Caco-2 (cell line): Measurements from ENCODE around the gene ABCC1. TPM values are rescaled to one million over a fixed set of nuclear protein-coding genes. Genes with fewer than 3 reads are reported as not detected.

Experiments used
- BruUV-seq: library from RNA; stranded (reverse); fragments of 400-500 nt; replicated peaks from 2 replicates; lab custom pipeline; 2021; lab: Mats Ljungman, UMichigan
- CTCF ChIA-PET: fragments of 300-600 bp; sonication (Branson Sonifier 250); formaldehyde crosslinking; loops from one replicate; lab custom pipeline; 2022; ENCODE audit warnings: antibody characterized with exemption; lab: Charles Lee
- POLR2A ChIA-PET: fragments of 300-600 bp; sonication (Branson Sonifier 250); formaldehyde crosslinking; loops from one replicate; lab custom pipeline; 2022; ENCODE audit warnings: antibody characterized with exemption; lab: Charles Lee
- DNase-seq, 2 experiments: peaks; one replicate each; pipeline versions ENCODE4 v3.0.0 to v3.0.0-alpha.2; 2020 to 2022
- H3K27me3 ChIP-seq: replicated peaks from 2 replicates; pipeline ENCODE4 v1.6.0; 2011; ENCODE audit warnings: low read length; ENCODE audit not compliant: control insufficient read depth, insufficient read depth
- H3K36me3 ChIP-seq: 2 replicates; pipeline ENCODE4 v1.5.1; 2011; ENCODE audit warnings: low read length; ENCODE audit not compliant: control insufficient read depth, insufficient read depth
- H3K4me1 ChIP-seq: fragments of 250-450 bp; sonication (Bioruptor Pico); 2 replicates; pipeline ENCODE4 v1.5.1; 2020; ENCODE audit warnings: mild to moderate bottlenecking
- H3K4me3 ChIP-seq: 2 replicates; pipeline ENCODE4 v1.5.1; 2011; ENCODE audit warnings: low read depth, mild to moderate bottlenecking, control low read depth, low read length
- H3K9me3 ChIP-seq: fragments of 250-450 bp; sonication (Bioruptor Pico); 2 replicates; pipeline ENCODE4 v1.5.1; 2020; ENCODE audit warnings: mild to moderate bottlenecking, moderate library complexity
- H3K27ac Mint-ChIP-seq: one replicate; pipeline ENCODE4 v1.8.0; 2022; ENCODE audit warnings: mixed read lengths; ENCODE audit not compliant: unreplicated experiment
- H3K27me3 Mint-ChIP-seq: one replicate; pipeline ENCODE4 v1.8.0; 2022; ENCODE audit warnings: mixed read lengths; ENCODE audit not compliant: insufficient read depth, unreplicated experiment
- H3K36me3 Mint-ChIP-seq: one replicate; pipeline ENCODE4 v1.8.0; 2022; ENCODE audit warnings: mild to moderate bottlenecking, mixed read lengths; ENCODE audit not compliant: insufficient read depth, unreplicated experiment
- H3K4me1 Mint-ChIP-seq: one replicate; pipeline ENCODE4 v1.8.0; 2022; ENCODE audit warnings: low read depth, mixed read lengths; ENCODE audit not compliant: unreplicated experiment
- H3K4me3 Mint-ChIP-seq: one replicate; pipeline ENCODE4 v1.8.0; 2022; ENCODE audit warnings: mild to moderate bottlenecking, moderate library complexity, mixed read lengths; ENCODE audit not compliant: unreplicated experiment
- H3K9me3 Mint-ChIP-seq: one replicate; pipeline ENCODE4 v1.8.0; 2022; ENCODE audit warnings: mixed read lengths; ENCODE audit not compliant: unreplicated experiment
- intact Hi-C: fragments of 100-400 bp; cut with micrococcal nuclease; formaldehyde crosslinking; loops from one replicate; pipeline ENCODE4 v1.10.0; 2022; ENCODE audit not compliant: unreplicated experiment
- total RNA-seq: library from RNA; stranded (reverse); gene quantifications from 2 replicates; pipeline ENCODE4 v1.2.3, GENCODE V29; 2022
- TF ChIP-seq, protein P1 (sequence below), 2 experiments: fragments of 200-600 bp in 1 of 2; IDR thresholded peaks; 1 replicate in 1 of 2; 2 replicates in 1 of 2; pipeline versions ENCODE4 v1.5.1 to v1.8.0; 2011 to 2022; ENCODE audit warnings: antibody characterized with exemption in 1 of 2, control low read depth in 1 of 2, inconsistent platforms in 1 of 2, low read depth in 1 of 2, low read length in 1 of 2, mild to moderate bottlenecking in 1 of 2, moderate library complexity in 1 of 2; ENCODE audit not compliant: insufficient read depth in 1 of 2, severe bottlenecking in 1 of 2, unreplicated experiment in 1 of 2

Gene ABCC1
- total RNA-seq, 1 experiment from 2014 or later: 22.3 TPM

DNA sequence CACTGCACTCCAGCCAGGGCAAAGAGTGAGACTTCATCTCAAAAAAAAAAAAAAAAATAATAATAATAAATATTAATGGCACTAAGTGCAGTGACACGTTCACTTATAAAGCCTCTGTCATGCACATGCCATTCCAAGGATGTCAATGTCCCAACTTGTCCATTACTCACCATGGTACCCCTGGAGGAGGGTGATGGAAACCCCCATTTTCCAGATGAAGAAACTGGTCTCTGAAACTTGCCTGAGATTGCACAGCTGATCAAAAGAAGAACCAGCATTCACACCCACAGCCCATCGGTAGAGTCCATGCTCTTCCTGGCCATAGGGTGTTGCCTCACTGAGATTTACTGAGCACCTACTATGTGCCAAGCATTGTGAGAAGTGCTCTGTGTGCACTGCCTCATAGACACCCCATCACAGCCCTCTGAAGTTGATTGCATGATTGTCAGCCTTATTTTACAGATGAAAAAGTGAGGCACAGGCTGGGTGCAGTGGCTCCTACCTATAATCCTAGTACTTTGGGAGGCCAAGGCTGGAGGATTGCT, 123.7 kb downstream of the ABCC1 start:
- H3K9me3 Mint-ChIP-seq: no peaks in the 10 kb centered on the region
- no peak for DNase-seq
- no TSS peak for BruUV-seq
- Histone ChIP-seq H3K9me3 (no peaks in the 10 kb centered on the region), H3K27me3 (no peaks in the 10 kb centered on the region), H3K36me3 (0 out of 2 replicates have a peak, but pooled peaks cover 2% of the 10 kb centered on the region), H3K4me3 (no peak overlapping the region), H3K4me1 (peaks cover 22% of the 10 kb centered on the region)
- no peaks in the 10 kb centered on the region for H3K27me3 Mint-ChIP-seq
- H3K27ac Mint-ChIP-seq: no peak overlapping the region
- ChIA-PET CTCF (no interaction called here), POLR2A (no interaction called here)
- H3K36me3 Mint-ChIP-seq: peaks cover 16% of the 10 kb centered on the region
- no peak overlapping the region for H3K4me3 Mint-ChIP-seq
- intact Hi-C loops: no loop called here
- TF ChIP-seq, protein P1, sequence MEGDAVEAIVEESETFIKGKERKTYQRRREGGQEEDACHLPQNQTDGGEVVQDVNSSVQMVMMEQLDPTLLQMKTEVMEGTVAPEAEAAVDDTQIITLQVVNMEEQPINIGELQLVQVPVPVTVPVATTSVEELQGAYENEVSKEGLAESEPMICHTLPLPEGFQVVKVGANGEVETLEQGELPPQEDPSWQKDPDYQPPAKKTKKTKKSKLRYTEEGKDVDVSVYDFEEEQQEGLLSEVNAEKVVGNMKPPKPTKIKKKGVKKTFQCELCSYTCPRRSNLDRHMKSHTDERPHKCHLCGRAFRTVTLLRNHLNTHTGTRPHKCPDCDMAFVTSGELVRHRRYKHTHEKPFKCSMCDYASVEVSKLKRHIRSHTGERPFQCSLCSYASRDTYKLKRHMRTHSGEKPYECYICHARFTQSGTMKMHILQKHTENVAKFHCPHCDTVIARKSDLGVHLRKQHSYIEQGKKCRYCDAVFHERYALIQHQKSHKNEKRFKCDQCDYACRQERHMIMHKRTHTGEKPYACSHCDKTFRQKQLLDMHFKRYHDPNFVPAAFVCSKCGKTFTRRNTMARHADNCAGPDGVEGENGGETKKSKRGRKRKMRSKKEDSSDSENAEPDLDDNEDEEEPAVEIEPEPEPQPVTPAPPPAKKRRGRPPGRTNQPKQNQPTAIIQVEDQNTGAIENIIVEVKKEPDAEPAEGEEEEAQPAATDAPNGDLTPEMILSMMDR (IDR thresholded peaks at IDR 0.05; ENCODE audit: insufficient read depth in 1 of 2, low read depth in 1 of 2, low read length in 1 of 2, severe bottlenecking in 1 of 2, unreplicated experiment in 1 of 2): no peak
- H3K4me1 Mint-ChIP-seq: peaks cover 19% of the 10 kb centered on the region

DNA sequence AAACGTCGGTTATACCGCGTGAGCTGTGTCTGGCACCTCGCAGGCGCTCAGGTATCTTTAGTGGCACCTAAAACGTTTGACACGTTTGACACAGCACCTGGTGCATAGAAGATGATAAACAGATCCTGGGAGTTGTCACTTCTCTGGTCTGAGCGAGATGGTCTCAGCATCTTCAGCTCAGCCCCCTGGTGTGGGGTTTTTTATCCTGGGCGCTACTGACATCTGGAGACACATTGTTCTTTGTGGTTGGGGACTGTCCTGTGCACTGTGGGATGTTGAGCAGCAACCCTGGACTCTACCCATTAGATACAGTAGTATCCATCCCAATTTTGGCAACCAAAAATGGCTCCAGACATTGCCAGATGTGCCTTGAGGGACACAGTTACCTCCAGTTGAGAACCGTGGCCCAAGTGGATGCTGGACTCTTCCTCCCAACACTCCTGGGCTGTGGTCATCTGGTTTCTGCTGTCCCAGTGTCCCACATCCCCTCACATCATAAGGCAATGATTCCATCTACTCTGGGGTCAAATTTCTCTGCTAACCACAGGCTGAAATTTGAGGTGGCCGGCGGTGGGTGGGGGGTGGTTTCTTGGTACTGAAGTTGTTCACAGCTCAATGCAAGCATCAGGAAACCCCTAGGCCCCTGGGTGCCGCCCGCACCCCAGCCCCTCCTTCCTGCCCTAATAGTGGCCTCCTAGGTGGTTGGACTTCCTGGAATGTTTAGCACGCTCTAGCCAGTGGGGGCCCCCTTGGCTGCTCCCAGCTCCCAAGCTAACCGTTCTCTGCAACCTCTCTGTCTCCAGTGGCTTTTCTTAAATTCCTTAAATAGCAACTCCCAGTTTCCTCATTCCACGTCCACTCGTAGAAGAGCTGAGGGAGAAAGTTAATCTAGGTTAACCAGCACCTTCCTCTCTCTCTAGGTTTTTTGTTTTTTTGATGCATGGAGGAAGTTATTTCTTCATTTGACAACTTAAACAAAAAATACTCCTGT, 124.8 kb downstream of the ABCC1 start:
- Mint-ChIP-seq H3K9me3 (no peaks in the 10 kb centered on the region), H3K27me3 (no peaks in the 10 kb centered on the region), H3K36me3 (peaks cover 13% of the 10 kb centered on the region), H3K4me1 (peaks cover 19% of the 10 kb centered on the region), H3K27ac (peak overlapping the region; percentile 84), H3K4me3 (no peak overlapping the region)
- intact Hi-C loops: loop anchor here (1.0 kb wide), 1 partner anchor 53 kb away; no protein-coding TSS in a partner anchor
- ChIA-PET CTCF (no interaction called here), POLR2A (interaction anchor here (0.5 to 1.6 kb wide), 2 partner anchors 53 to 186 kb away, joined by 3 to 8 read pairs; partner anchors contain the start of gene CEP20)
- peak; percentile 79 to 86 for DNase-seq
- TF ChIP-seq, protein P1 (IDR thresholded peaks at IDR 0.05; ENCODE audit: insufficient read depth in 1 of 2, low read depth in 1 of 2, low read length in 1 of 2, severe bottlenecking in 1 of 2, unreplicated experiment in 1 of 2): no peak
- H3K4me1 ChIP-seq: peaks cover 22% of the 10 kb centered on the region
- H3K9me3 ChIP-seq: no peaks in the 10 kb centered on the region
- BruUV-seq: no TSS peak
- H3K36me3 ChIP-seq: 0 out of 2 replicates have a peak, but pooled peaks cover 2% of the 10 kb centered on the region
- H3K4me3 ChIP-seq: no peak overlapping the region
- no peaks in the 10 kb centered on the region for H3K27me3 ChIP-seq
